ENCODE data around the gene RXRA.

- TF ChIP-seq CTCF (tag by site-specific recombination; IDR thresholded peaks at IDR 0.05) = no peak
- no peak for TF ChIP-seq ZNF274 (IDR thresholded peaks at IDR 0.05; ENCODE audit: low read length)
- TF ChIP-seq ZNF274 (tag by site-specific recombination; IDR thresholded peaks at IDR 0.05; ENCODE audit: borderline replicate concordance) = no peak
- TF ChIP-seq ZNF140 (tag by site-specific recombination; IDR thresholded peaks at IDR 0.05) = no peak
- no peak for TF ChIP-seq ZNF621 (tag by site-specific recombination; IDR thresholded peaks at IDR 0.05)
- TF ChIP-seq ZNF645 (tag by site-specific recombination; IDR thresholded peaks at IDR 0.05) = no peak
- no peak for TF ChIP-seq ZNF510 (tag by site-specific recombination; IDR thresholded peaks at IDR 0.05; ENCODE audit: insufficient replicate concordance)
- TF ChIP-seq PBX3 (CRISPR knock-in tag; IDR thresholded peaks at IDR 0.05) = no peak
- no peak for TF ChIP-seq ZNF211 (tag by site-specific recombination; IDR thresholded peaks at IDR 0.05; ENCODE audit: low read depth)
- no peak for TF ChIP-seq OSR2 (tag by site-specific recombination; IDR thresholded peaks at IDR 0.05)
- no peak for TF ChIP-seq ZSCAN5A (tag by site-specific recombination; IDR thresholded peaks at IDR 0.05)
- no peak for TF ChIP-seq ATF2 (tag by site-specific recombination; IDR thresholded peaks at IDR 0.05; ENCODE audit: low read depth)
These were observed 9.4 kb downstream of the RXRA start for GRCh38 chr9:134335486-134336220.

Measured in HEK293 (cell line).